Neural crest cell (in vitro differentiated cells): Measurements from ENCODE around the gene DDX18. TPM values are rescaled to one million over a fixed set of nuclear protein-coding genes. Genes with fewer than 3 reads are reported as not detected.

Experiments
- DNase-seq: peaks from one replicate; pipeline ENCODE4 v3.0.0; 2021; ENCODE audit warnings: low read depth, mixed read lengths, low spot score
- H3K27ac Mint-ChIP-seq: one replicate; pipeline ENCODE4 v1.8.0; 2021; ENCODE audit warnings: mild to moderate bottlenecking, mixed read lengths; ENCODE audit not compliant: unreplicated experiment
- H3K27me3 Mint-ChIP-seq: 2 replicates; pipeline ENCODE4 v1.8.0; 2021; ENCODE audit warnings: low read depth, mild to moderate bottlenecking, mixed read lengths
- H3K36me3 Mint-ChIP-seq: 2 replicates; pipeline ENCODE4 v1.8.0; 2021; ENCODE audit warnings: low read depth, mild to moderate bottlenecking, mixed read lengths
- H3K4me1 Mint-ChIP-seq: 2 replicates; pipeline ENCODE4 v1.8.0; 2021; ENCODE audit warnings: mixed read lengths
- H3K4me3 Mint-ChIP-seq: one replicate; pipeline ENCODE4 v1.8.0; 2021; ENCODE audit warnings: mild to moderate bottlenecking, mixed read lengths
- H3K9me3 Mint-ChIP-seq: 2 replicates; pipeline ENCODE4 v1.8.0; 2021; ENCODE audit warnings: mixed read lengths
- CTCF ChIP-seq: fragments of 200-600 bp; sonication (generic); conservative IDR thresholded peaks from 2 replicates; pipeline ENCODE4 v1.5.0; 2021; ENCODE audit warnings: antibody characterized with exemption, mild to moderate bottlenecking
- total RNA-seq: library from RNA; stranded (reverse); gene quantifications from 2 replicates; pipeline ENCODE4 v1.2.1, GENCODE V29; 2021

DDX18 gene
- total RNA-seq, 1 donor from 2014 or later = 76.7 TPM

GRCh38 chr2:117850461-117850860 lies 36.0 kb downstream of the DDX18 start:
- Mint-ChIP-seq H3K36me3 (peaks cover 3% of the 10 kb centered on the region), H3K9me3 (peaks cover 6% of the 10 kb centered on the region), H3K4me1 (no peaks in the 10 kb centered on the region), H3K27ac (no peak overlapping the region), H3K27me3 (peaks cover 49% of the 10 kb centered on the region), H3K4me3 (no peak overlapping the region)
- DNase-seq = no peak
- no peak for TF ChIP-seq CTCF

GRCh38 chr2:117851969-117852368 lies 37.5 kb downstream of the DDX18 start:
- TF ChIP-seq CTCF = no peak
- Mint-ChIP-seq H3K9me3 (peaks cover 6% of the 10 kb centered on the region), H3K4me1 (no peaks in the 10 kb centered on the region), H3K4me3 (no peak overlapping the region), H3K27me3 (peaks cover 49% of the 10 kb centered on the region), H3K36me3 (peaks cover 3% of the 10 kb centered on the region), H3K27ac (no peak overlapping the region)
- no peak for DNase-seq

GRCh38 chr2:117853316-117853715 lies 38.8 kb downstream of the DDX18 start:
- DNase-seq = no peak
- Mint-ChIP-seq H3K4me3 (no peak overlapping the region), H3K4me1 (no peaks in the 10 kb centered on the region), H3K27me3 (peaks cover 41% of the 10 kb centered on the region), H3K36me3 (no peaks in the 10 kb centered on the region), H3K27ac (no peak overlapping the region), H3K9me3 (peaks cover 2% of the 10 kb centered on the region)
- no peak for TF ChIP-seq CTCF

GRCh38 chr2:117853873-117854272 lies 39.4 kb downstream of the DDX18 start:
- Mint-ChIP-seq H3K4me1 (no peaks in the 10 kb centered on the region), H3K36me3 (no peaks in the 10 kb centered on the region), H3K4me3 (no peak overlapping the region), H3K27ac (no peak overlapping the region), H3K9me3 (peaks cover 2% of the 10 kb centered on the region), H3K27me3 (peaks cover 37% of the 10 kb centered on the region)
- no peak for TF ChIP-seq CTCF
- DNase-seq = no peak

- DNase-seq = no peak
- TF ChIP-seq CTCF = no peak
- Mint-ChIP-seq H3K4me3 (no peak overlapping the region), H3K27me3 (peaks cover 30% of the 10 kb centered on the region), H3K36me3 (no peaks in the 10 kb centered on the region), H3K4me1 (no peaks in the 10 kb centered on the region), H3K27ac (no peak overlapping the region), H3K9me3 (peaks cover 2% of the 10 kb centered on the region)
Observed at GRCh38 chr2:117854610-117855009, 40.1 kb downstream of the DDX18 start.

GRCh38 chr2:117855886-117856285 lies 41.4 kb downstream of the DDX18 start:
- no peak for DNase-seq
- Mint-ChIP-seq H3K4me3 (no peak overlapping the region), H3K27ac (no peak overlapping the region), H3K27me3 (peaks cover 17% of the 10 kb centered on the region), H3K9me3 (peaks cover 2% of the 10 kb centered on the region), H3K4me1 (no peaks in the 10 kb centered on the region), H3K36me3 (no peaks in the 10 kb centered on the region)
- TF ChIP-seq CTCF = no peak
